ENCODE data around the gene TPST2.

TPST2 gene

GRCh38 chr22:26610072-26610958 lies 20.4 kb upstream of the TPST2 start:
- no peak for DNase-seq (ENCODE audit: low spot score)

- no peak for DNase-seq (ENCODE audit: low spot score)
Observed at GRCh38 chr22:26609287-26609686, 19.4 kb upstream of the TPST2 start.

GRCh38 chr22:26608129-26608528 lies 18.2 kb upstream of the TPST2 start:
- no peak for DNase-seq (ENCODE audit: low spot score)

- DNase-seq (ENCODE audit: low spot score) = no peak
Observed at GRCh38 chr22:26606611-26607010, 16.7 kb upstream of the TPST2 start.

GRCh38 chr22:26604368-26604767 lies 14.4 kb upstream of the TPST2 start:
- no peak for DNase-seq (ENCODE audit: low spot score)

GRCh38 chr22:26602127-26602526 lies 12.2 kb upstream of the TPST2 start:
- DNase-seq (ENCODE audit: low spot score) = no peak

- DNase-seq (ENCODE audit: low spot score) = no peak
Observed at GRCh38 chr22:26601726-26602125, 11.8 kb upstream of the TPST2 start.

GRCh38 chr22:26599505-26599904 lies 9.6 kb upstream of the TPST2 start:
- DNase-seq (ENCODE audit: low spot score) = no peak

- DNase-seq (ENCODE audit: low spot score) = no peak
Observed at GRCh38 chr22:26597480-26597879, 7.5 kb upstream of the TPST2 start.

GRCh38 chr22:26597026-26597425 lies 7.1 kb upstream of the TPST2 start:
- DNase-seq (ENCODE audit: low spot score) = no peak

- DNase-seq (ENCODE audit: low spot score) = no peak
Observed at GRCh38 chr22:26593763-26594162, 3.8 kb upstream of the TPST2 start.

- no peak for DNase-seq (ENCODE audit: low spot score)
Observed at GRCh38 chr22:26592421-26592891, 2.5 kb upstream of the TPST2 start.

- DNase-seq (ENCODE audit: low spot score) = peak; percentile 16
Observed at GRCh38 chr22:26589367-26589844, 526 bp downstream of the TPST2 start.

GRCh38 chr22:26588729-26589366 lies 1.1 kb downstream of the TPST2 start:
- DNase-seq (ENCODE audit: low spot score) = no peak

GRCh38 chr22:26587991-26588613 lies 1.8 kb downstream of the TPST2 start:
- no peak for DNase-seq (ENCODE audit: low spot score)

GRCh38 chr22:26586556-26587325 lies 3.2 kb downstream of the TPST2 start:
- DNase-seq (ENCODE audit: low spot score) = no peak

GRCh38 chr22:26585104-26585790 lies 4.7 kb downstream of the TPST2 start:
- no peak for DNase-seq (ENCODE audit: low spot score)

- no peak for DNase-seq (ENCODE audit: low spot score)
Observed at GRCh38 chr22:26584010-26584409, 5.9 kb downstream of the TPST2 start.

- no peak for DNase-seq (ENCODE audit: low spot score)
Observed at GRCh38 chr22:26581633-26582168, 8.2 kb downstream of the TPST2 start.

- no peak for DNase-seq (ENCODE audit: low spot score)
Observed at GRCh38 chr22:26581026-26581425, 8.9 kb downstream of the TPST2 start.
